GM12878 (cell line): ENCODE measurements around the gene SELENOK.

Experiments used
- ATF3 ChIP-seq: IDR thresholded peaks from 2 replicates; pipeline ENCODE4 v1.6.1; 2011; ENCODE audit warnings: low read depth, mild to moderate bottlenecking, low read length, moderate library complexity, borderline replicate concordance; ENCODE audit errors: extremely low read depth
- CTCF ChIP-seq, 3 experiments: IDR thresholded peaks in 2 of 3; conservative IDR thresholded peaks in 1 of 3; 2 replicates each; pipeline ENCODE4 v1.5.1; 2011; ENCODE audit warnings: low read depth in 3 of 3, low read length in 3 of 3, mild to moderate bottlenecking in 3 of 3, control low read depth in 2 of 3, moderate library complexity in 2 of 3, inconsistent platforms in 1 of 3, mixed read lengths in 1 of 3; ENCODE audit not compliant: control insufficient read depth in 2 of 3, insufficient read depth in 1 of 3; ENCODE audit errors: extremely low read depth in 1 of 3
- ETV6 ChIP-seq, 2 experiments: fragments of 450-650 bp in 1 of 2; IDR thresholded peaks in 1 of 2; conservative IDR thresholded peaks in 1 of 2; 2 replicates each; pipeline ENCODE4 v1.6.1; 2014; ENCODE audit warnings: antibody characterized with exemption in 1 of 2, borderline replicate concordance in 1 of 2, low read depth in 1 of 2, mild to moderate bottlenecking in 1 of 2, moderate library complexity in 1 of 2
- EZH2 ChIP-seq: IDR thresholded peaks from 2 replicates; pipeline ENCODE4 v1.6.1; 2012; ENCODE audit warnings: low read depth, mild to moderate bottlenecking, control low read depth, inconsistent platforms, low read length, borderline replicate concordance; ENCODE audit not compliant: control insufficient read depth
- FOXK2 ChIP-seq: fragments of 450-650 bp; IDR thresholded peaks from 2 replicates; pipeline ENCODE4 v1.6.1; 2017; ENCODE audit warnings: mild to moderate bottlenecking, moderate library complexity
- MYB ChIP-seq: fragments of 150-350 bp; IDR thresholded peaks from 2 replicates; pipeline ENCODE4 v1.6.1; 2014; ENCODE audit warnings: mild to moderate bottlenecking, low read depth, low read length, borderline replicate concordance
- NR2C2 ChIP-seq: IDR thresholded peaks from 2 replicates; pipeline ENCODE4 v1.6.1; 2011; ENCODE audit warnings: borderline replicate concordance, low read depth; ENCODE audit not compliant: control insufficient read depth, insufficient read length
- USF1 ChIP-seq: IDR thresholded peaks from 2 replicates; pipeline ENCODE4 v1.6.1; 2011; ENCODE audit warnings: borderline replicate concordance, low read depth, mild to moderate bottlenecking, moderate library complexity, mixed read lengths, low read length; ENCODE audit not compliant: insufficient read depth; ENCODE audit errors: extremely low read length
- ZBTB33 ChIP-seq: fragments of 450-650 bp; IDR thresholded peaks from 2 replicates; pipeline ENCODE4 v1.6.1; 2017; ENCODE audit warnings: mild to moderate bottlenecking

GRCh38 chr3:53883008-53883407 is 8.7 kb downstream of the SELENOK start:
- TF ChIP-seq MYB (no peak), ZBTB33 (no peak), ATF3 (no peak), FOXK2 (no peak), NR2C2 (no peak), ETV6 (conservative IDR thresholded peaks at IDR 0.05 in 1 of 2, IDR thresholded peaks at IDR 0.05 in 1 of 2; ENCODE audit: borderline replicate concordance in 1 of 2, low read depth in 1 of 2) (no peak), CTCF (IDR thresholded peaks at IDR 0.05 in 2 of 3, conservative IDR thresholded peaks at IDR 0.05 in 1 of 3; ENCODE audit: control insufficient read depth in 2 of 3, extremely low read depth in 1 of 3, insufficient read depth in 1 of 3, low read depth in 3 of 3, low read length in 3 of 3) (no peak), EZH2 (no peak), USF1 (no peak)
